HL-60 (cell line): ENCODE measurements around the gene SORCS2.

Experiments
- CTCF ChIP-seq: IDR thresholded peaks from one replicate; pipeline ENCODE4 v1.5.1; 2011; ENCODE audit warnings: low read length, control low read depth, inconsistent platforms; ENCODE audit not compliant: insufficient read depth
- GABPA ChIP-seq: IDR thresholded peaks from 2 replicates; pipeline ENCODE4 v1.6.1; 2012; ENCODE audit warnings: low read depth
- POLR2AphosphoS5 ChIP-seq: IDR thresholded peaks from 2 replicates; pipeline ENCODE4 v1.6.1; 2012; ENCODE audit warnings: low read depth
- REST ChIP-seq: IDR thresholded peaks from 2 replicates; pipeline ENCODE4 v1.6.1; 2012; ENCODE audit warnings: low read depth; ENCODE audit not compliant: insufficient replicate concordance
- SPI1 ChIP-seq: IDR thresholded peaks from 2 replicates; pipeline ENCODE4 v1.6.1; 2012; ENCODE audit warnings: low read depth, mild to moderate bottlenecking, borderline replicate concordance

GRCh38 chr4:7408166-7408565, 215.8 kb downstream of the SORCS2 start:
- no peak for TF ChIP-seq CTCF
- TF ChIP-seq REST: no peak
- no peak for TF ChIP-seq POLR2AphosphoS5
- no peak for TF ChIP-seq GABPA
- TF ChIP-seq SPI1: no peak
